Iris pigment epithelial cell (primary cell): ENCODE measurements around the gene DCAF8L1.
"Not testable (repeated sequence)": the region's sequence is repeated elsewhere in the genome, so short reads cannot be mapped to it uniquely, and the experiment has no call there.

ENCODE experiments used
- DNase-seq: peaks from one replicate; pipeline ENCODE4 v3.0.0-alpha.2; 2011; ENCODE audit warnings: low read depth

Gene DCAF8L1

GRCh38 chrX:27981349-27981748, at the start of gene DCAF8L1:
Gene DCAF8L1, minus strand, starts transcription at chrX:27981449. Its CDS starts 115 bp downstream, at chrX:27981334.
- DNase-seq: no peak

- DNase-seq: no peak
Measured at GRCh38 chrX:28022371-28022770, 41.1 kb upstream of the DCAF8L1 start.

DNA sequence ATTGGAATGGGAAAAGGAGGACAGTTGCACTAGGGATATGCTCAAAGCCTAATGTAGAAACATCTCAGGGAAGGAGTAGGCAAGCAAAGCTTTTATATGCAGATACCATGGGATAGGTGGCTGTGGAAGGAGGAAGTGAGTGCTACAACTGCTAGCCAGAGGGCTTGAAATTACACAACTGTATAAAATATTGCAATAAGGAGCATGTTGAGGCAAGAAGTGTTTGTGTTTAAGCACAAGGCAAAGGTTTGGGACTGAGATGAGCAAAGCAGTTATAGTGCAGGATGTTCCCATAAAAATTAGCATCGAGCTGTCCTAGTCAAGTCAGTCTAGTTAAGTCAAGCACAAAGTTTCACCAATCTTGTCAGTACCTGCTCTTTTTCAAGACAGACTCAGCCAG, 35.6 kb upstream of the DCAF8L1 start:
- no peak for DNase-seq

DNA sequence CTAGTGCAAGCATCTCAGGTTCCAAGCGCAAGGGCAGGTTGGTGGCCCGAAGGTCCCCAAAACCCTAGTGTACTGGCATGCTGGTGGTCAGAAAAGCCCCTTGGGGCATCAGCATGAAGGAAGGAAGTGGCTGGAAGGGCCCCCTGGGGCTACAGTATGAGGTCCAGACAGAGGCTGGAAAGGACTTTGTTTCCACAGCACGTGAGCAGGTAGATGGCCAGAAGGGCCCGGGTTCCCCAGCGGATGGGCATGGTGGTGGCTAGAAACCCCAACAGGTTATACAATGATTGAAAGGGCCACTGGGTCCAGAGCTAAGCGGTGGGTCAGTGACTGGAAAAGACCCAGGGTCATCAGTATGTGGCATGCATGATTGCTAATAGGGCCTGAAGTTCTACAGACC, 34.7 kb upstream of the DCAF8L1 start:
- no peak for DNase-seq

GRCh38 chrX:28010875-28011274, 29.6 kb upstream of the DCAF8L1 start:
- no peak for DNase-seq

- DNase-seq: peak; percentile 17
Measured at GRCh38 chrX:27998666-27999065, 17.4 kb upstream of the DCAF8L1 start.

- no peak for DNase-seq
Measured at GRCh38 chrX:27997622-27998021, 16.4 kb upstream of the DCAF8L1 start.

- no peak for DNase-seq
Measured at GRCh38 chrX:27996132-27996531, 14.9 kb upstream of the DCAF8L1 start.

- DNase-seq: no peak
Measured at GRCh38 chrX:27995611-27996010, 14.4 kb upstream of the DCAF8L1 start.

GRCh38 chrX:27987862-27988646, 6.8 kb upstream of the DCAF8L1 start:
- no peak for DNase-seq

DNA sequence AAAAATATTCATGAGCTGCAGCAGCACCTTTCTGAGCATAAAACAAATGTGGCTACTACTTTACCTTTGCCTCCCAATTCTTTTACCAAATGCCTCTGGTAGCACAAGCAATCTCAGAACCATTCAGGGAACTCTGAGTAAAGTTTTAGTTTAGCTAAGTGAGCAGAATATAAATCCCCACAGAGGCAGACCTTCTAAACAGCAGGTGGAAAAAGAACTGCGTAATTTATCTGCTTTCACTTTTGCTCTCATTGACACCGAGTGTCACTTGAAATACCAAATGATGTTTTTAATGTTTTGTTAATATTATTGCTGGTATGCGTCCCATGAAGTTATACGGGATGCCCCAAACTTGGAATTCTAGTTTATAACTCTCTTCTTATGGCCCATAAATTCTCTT, 4.3 kb downstream of the DCAF8L1 start:
- not testable (repeated sequence) for DNase-seq

GRCh38 chrX:27976284-27976683, 5.0 kb downstream of the DCAF8L1 start:
- peak; percentile 23 for DNase-seq

- DNase-seq: no peak
Measured at GRCh38 chrX:27968878-27969277, 12.4 kb downstream of the DCAF8L1 start.

GRCh38 chrX:27968352-27968751, 12.9 kb downstream of the DCAF8L1 start:
- DNase-seq: no peak

- peak; percentile 82 for DNase-seq
Measured at GRCh38 chrX:27966955-27967354, 14.3 kb downstream of the DCAF8L1 start.

DNA sequence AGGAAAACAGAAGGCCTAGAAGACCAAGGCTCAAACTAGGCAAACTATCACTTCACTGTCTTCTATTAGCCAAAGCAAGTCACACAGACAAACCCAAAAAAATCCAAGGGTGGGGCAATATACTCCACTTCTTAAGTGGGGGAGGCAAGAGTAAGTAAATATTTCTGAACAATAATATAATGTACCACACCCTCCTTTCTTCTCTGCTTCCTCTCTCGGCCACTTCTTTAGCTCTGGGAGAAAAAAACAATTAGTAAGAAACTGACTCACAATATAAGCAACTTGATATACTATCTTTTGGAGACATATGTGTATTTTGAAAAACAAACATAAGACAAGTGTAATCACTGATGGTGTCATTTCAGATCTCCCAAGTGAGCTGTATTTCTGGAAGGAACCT, 14.8 kb downstream of the DCAF8L1 start:
- peak; percentile 3 for DNase-seq

DNA sequence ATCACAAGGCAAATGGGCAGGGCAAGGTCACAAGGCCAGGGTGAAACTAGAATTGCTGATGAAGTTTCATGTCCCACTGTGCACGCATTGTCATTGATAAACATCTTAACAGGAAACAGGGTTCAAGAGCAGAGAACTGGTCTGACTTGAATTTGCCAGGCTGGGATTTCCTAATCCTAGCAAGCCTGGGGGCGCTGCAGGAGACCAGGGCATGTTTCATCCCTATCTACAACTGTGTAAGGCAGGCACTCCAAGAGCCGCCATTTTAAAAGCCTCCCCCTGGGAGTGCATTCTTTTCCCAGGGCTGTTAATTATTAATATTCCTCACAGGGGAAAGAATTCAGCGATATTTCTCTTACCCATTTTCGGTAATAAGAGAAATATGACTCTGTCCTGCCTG, 15.9 kb downstream of the DCAF8L1 start:
- not testable (repeated sequence) for DNase-seq

DNA sequence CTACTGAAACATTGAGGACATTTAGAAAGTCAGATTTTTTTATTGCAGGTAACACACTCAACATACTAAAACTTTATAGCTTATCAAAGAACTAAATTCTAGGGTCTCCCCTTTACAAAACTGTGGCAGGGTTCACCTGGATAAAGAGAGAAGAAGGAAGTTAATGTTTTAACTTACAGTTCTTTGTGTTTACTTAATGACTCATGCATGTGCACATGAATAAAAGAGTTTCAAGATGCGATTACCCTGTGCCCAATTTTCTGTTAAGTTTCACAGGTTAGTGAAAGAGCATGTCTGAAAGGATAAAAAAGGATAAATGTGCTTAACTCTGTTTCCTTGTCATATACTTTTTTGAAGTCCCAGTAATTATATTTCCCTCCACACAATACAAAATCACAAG, 16.8 kb downstream of the DCAF8L1 start:
- DNase-seq: peak; percentile 0

- not testable (repeated sequence) for DNase-seq
Measured at GRCh38 chrX:27960410-27960809, 20.8 kb downstream of the DCAF8L1 start.

- no peak for DNase-seq
Measured at GRCh38 chrX:27953171-27953570, 28.1 kb downstream of the DCAF8L1 start.

DNA sequence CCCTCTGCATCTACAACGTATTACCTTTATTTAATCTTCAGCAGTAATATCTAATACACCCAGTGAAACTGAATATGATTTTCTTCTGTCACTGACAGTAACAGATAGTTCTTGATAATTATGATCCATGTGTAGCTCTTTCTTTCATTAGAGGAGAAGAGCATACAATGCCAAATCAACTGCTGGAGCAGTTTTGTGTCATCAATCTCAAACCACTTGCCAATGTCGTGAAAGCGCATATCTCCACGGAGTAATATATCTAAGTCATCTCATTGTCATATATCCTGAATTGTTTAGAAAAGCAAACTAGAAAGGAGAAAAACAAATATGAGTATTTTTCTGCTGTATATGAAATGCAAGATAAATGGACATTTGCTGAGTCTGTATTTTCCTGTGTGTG, 47.9 kb downstream of the DCAF8L1 start:
- DNase-seq: no peak
